GM06990 (cell line): ENCODE results near the gene NAALADL2.

Experiments
- DNase-seq: peaks from one replicate; pipeline ENCODE4 v3.0.0-alpha.2; 2011; ENCODE audit not compliant: insufficient read length; ENCODE audit errors: extremely low read depth
- H3K27me3 ChIP-seq: replicated peaks from 2 replicates; pipeline ENCODE4 v1.6.0; 2011; ENCODE audit warnings: low read length; ENCODE audit not compliant: control insufficient read depth, insufficient read depth
- H3K36me3 ChIP-seq: 2 replicates; pipeline ENCODE4 v1.5.1; 2011; ENCODE audit warnings: low read length; ENCODE audit not compliant: control insufficient read depth, insufficient read depth
- H3K4me3 ChIP-seq: replicated peaks from 2 replicates; pipeline ENCODE4 v1.5.1; 2011; ENCODE audit warnings: low read depth, mild to moderate bottlenecking, control low read depth, low read length
- CTCF ChIP-seq: IDR thresholded peaks from 2 replicates; pipeline ENCODE4 v1.5.1; 2011; ENCODE audit warnings: low read length, control low read depth, mild to moderate bottlenecking, inconsistent platforms; ENCODE audit not compliant: insufficient read depth, poor library complexity, severe bottlenecking

NAALADL2 gene

GRCh38 chr3:175598740-175599139, 739.6 kb downstream of the NAALADL2 start:
- Histone ChIP-seq H3K27me3 (no peaks in the 10 kb centered on the region), H3K4me3 (no peak overlapping the region), H3K36me3 (no peaks in the 10 kb centered on the region)
- no peak for TF ChIP-seq CTCF
- DNase-seq = no peak

- H3K4me3 ChIP-seq = no peak overlapping the region
- TF ChIP-seq CTCF = no peak
- H3K27me3 ChIP-seq = no peaks in the 10 kb centered on the region
- no peak for DNase-seq
- H3K36me3 ChIP-seq = no peaks in the 10 kb centered on the region
Observed at GRCh38 chr3:175601521-175601920, 742.4 kb downstream of the NAALADL2 start.

- no peaks in the 10 kb centered on the region for H3K27me3 ChIP-seq
- no peak overlapping the region for H3K4me3 ChIP-seq
- TF ChIP-seq CTCF = no peak
- DNase-seq = no peak
- no peaks in the 10 kb centered on the region for H3K36me3 ChIP-seq
Observed at GRCh38 chr3:175605851-175606250, 746.7 kb downstream of the NAALADL2 start.

- Histone ChIP-seq H3K4me3 (no peak overlapping the region), H3K36me3 (no peaks in the 10 kb centered on the region), H3K27me3 (no peaks in the 10 kb centered on the region)
- DNase-seq = no peak
- no peak for TF ChIP-seq CTCF
Observed at GRCh38 chr3:175606650-175607318, 747.6 kb downstream of the NAALADL2 start.

GRCh38 chr3:175608356-175608755, 749.2 kb downstream of the NAALADL2 start:
- H3K36me3 ChIP-seq = no peaks in the 10 kb centered on the region
- no peak for DNase-seq
- H3K27me3 ChIP-seq = no peaks in the 10 kb centered on the region
- no peak for TF ChIP-seq CTCF
- no peak overlapping the region for H3K4me3 ChIP-seq

- no peak overlapping the region for H3K4me3 ChIP-seq
- H3K36me3 ChIP-seq = no peaks in the 10 kb centered on the region
- no peak for TF ChIP-seq CTCF
- no peak for DNase-seq
- no peaks in the 10 kb centered on the region for H3K27me3 ChIP-seq
Observed at GRCh38 chr3:175608911-175609310, 749.8 kb downstream of the NAALADL2 start.
